Panc1 (cell line): ENCODE results near the gene NUP188. TPM values are rescaled to one million over a fixed set of nuclear protein-coding genes. Genes with fewer than 3 reads are reported as not detected.
A peak's percentile ranks its signal among the peaks of the same experiment; 100 is the strongest.

Source experiments
- ATAC-seq: fragments of 200-7000 bp; cut with Tn5 transposase; 2 replicates; pipeline ENCODE4 v1.9.1; 2020; ENCODE audit warnings: mild to moderate bottlenecking, moderate library complexity
- BruUV-seq: library from RNA; stranded (reverse); fragments of 400-500 nt; replicated peaks from 2 replicates; lab custom pipeline; 2021; lab: Mats Ljungman, UMichigan
- CTCF ChIA-PET: fragments of 300-600 bp; sonication (Branson Sonifier 250); formaldehyde crosslinking; loops from one replicate; lab custom pipeline; 2022; ENCODE audit warnings: antibody characterized with exemption; lab: Charles Lee
- POLR2A ChIA-PET: fragments of 300-600 bp; sonication (Branson Sonifier 250); formaldehyde crosslinking; loops from one replicate; lab custom pipeline; 2022; ENCODE audit warnings: antibody characterized with exemption; lab: Charles Lee
- DNase-seq: peaks from one replicate; pipeline ENCODE4 v3.0.0-alpha.2; 2010; ENCODE audit warnings: low read depth, low spot score
- H3K27ac ChIP-seq: 2 replicates; pipeline ENCODE4 v1.5.1; 2011; ENCODE audit warnings: mild to moderate bottlenecking, low read length, inconsistent platforms
- H3K27me3 ChIP-seq: fragments of 200-500 bp; sonication (Bioruptor generic); 2 replicates; pipeline ENCODE4 v1.6.0; 2014; ENCODE audit warnings: low read length, inconsistent platforms; ENCODE audit not compliant: control insufficient read depth, insufficient read depth
- H3K36me3 ChIP-seq: fragments of 200-500 bp; sonication (Bioruptor generic); 2 replicates; pipeline ENCODE4 v1.5.1; 2014; ENCODE audit warnings: inconsistent platforms, mild to moderate bottlenecking, low read length, moderate library complexity; ENCODE audit not compliant: control insufficient read depth, insufficient read depth
- H3K4me1 ChIP-seq: 2 replicates; pipeline ENCODE4 v1.5.1; 2011; ENCODE audit warnings: inconsistent platforms, mild to moderate bottlenecking, low read length, moderate library complexity; ENCODE audit not compliant: control insufficient read depth, insufficient read depth
- H3K4me3 ChIP-seq, 2 experiments: 2 replicates each; pipeline ENCODE4 v1.5.1; 2011 to 2012; ENCODE audit warnings: low read depth in 2 of 2, low read length in 2 of 2, mild to moderate bottlenecking in 2 of 2, inconsistent platforms in 1 of 2, moderate library complexity in 1 of 2
- H3K9me3 ChIP-seq: fragments of 200-500 bp; sonication (Bioruptor generic); 2 replicates; pipeline ENCODE4 v1.5.1; 2014; ENCODE audit warnings: low read depth, mild to moderate bottlenecking, inconsistent platforms, low read length, moderate library complexity; ENCODE audit not compliant: control insufficient read depth, insufficient read depth
- POLR2AphosphoS5 ChIP-seq: IDR thresholded peaks from 2 replicates; pipeline ENCODE4 v1.6.1; 2012; ENCODE audit warnings: mild to moderate bottlenecking, low read depth, low read length, moderate library complexity
- SIN3A ChIP-seq: IDR thresholded peaks from 2 replicates; pipeline ENCODE4 v1.6.1; 2012; ENCODE audit warnings: low read depth, mild to moderate bottlenecking, low read length, moderate library complexity, borderline replicate concordance; ENCODE audit not compliant: insufficient read depth
- TCF7L2 ChIP-seq: IDR thresholded peaks from 2 replicates; pipeline ENCODE4 v1.6.1; 2011; ENCODE audit warnings: mild to moderate bottlenecking, low read depth, low read length, inconsistent platforms
- in situ Hi-C: cut with HindIII; loops from 2 replicates; pipeline ENCODE4 v1.10.0; 2016; ENCODE audit warnings: low sequenced_read_pairs, low pct_unique_long_range_greater_than_20kb
- intact Hi-C: fragments of 100-400 bp; cut with micrococcal nuclease; formaldehyde crosslinking; loops from one replicate; pipeline ENCODE4 v1.10.0; 2022; ENCODE audit not compliant: unreplicated experiment
- total RNA-seq: library from RNA; stranded (reverse); gene quantifications from one replicate; pipeline ENCODE4 v1.2.1, GENCODE V29; 2021; ENCODE audit not compliant: unreplicated experiment
- TF ChIP-seq, protein P1 (sequence below), 2 experiments: IDR thresholded peaks; 2 replicates each; pipeline ENCODE4 v1.6.1; 2011 to 2012; ENCODE audit warnings: low read depth in 2 of 2, control low read depth in 1 of 2, low read length in 1 of 2, mild to moderate bottlenecking in 1 of 2, moderate library complexity in 1 of 2; ENCODE audit not compliant: insufficient read depth in 1 of 2
- TF ChIP-seq, protein P2 (sequence below): fragments of 450-650 bp; IDR thresholded peaks from 2 replicates; pipeline ENCODE4 v1.5.1; 2017; ENCODE audit warnings: mild to moderate bottlenecking

The NUP188 gene
- total RNA-seq, 1 experiment from 2014 or later, result 69.9 TPM

DNA sequence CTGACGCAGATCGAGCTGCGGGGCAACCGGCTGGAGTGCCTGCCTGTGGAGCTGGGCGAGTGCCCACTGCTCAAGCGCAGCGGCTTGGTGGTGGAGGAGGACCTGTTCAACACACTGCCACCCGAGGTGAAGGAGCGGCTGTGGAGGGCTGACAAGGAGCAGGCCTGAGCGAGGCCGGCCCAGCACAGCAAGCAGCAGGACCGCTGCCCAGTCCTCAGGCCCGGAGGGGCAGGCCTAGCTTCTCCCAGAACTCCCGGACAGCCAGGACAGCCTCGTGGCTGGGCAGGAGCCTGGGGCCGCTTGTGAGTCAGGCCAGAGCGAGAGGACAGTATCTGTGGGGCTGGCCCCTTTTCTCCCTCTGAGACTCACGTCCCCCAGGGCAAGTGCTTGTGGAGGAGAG, 31.3 kb upstream of the NUP188 start:
- ChIA-PET CTCF (interaction anchor here (0.9 kb wide), 1 partner anchor 53 kb away, joined by 3 read pairs; no protein-coding TSS in a partner anchor), POLR2A (no interaction called here)
- in situ Hi-C loops, result no loop called here
- H3K36me3 ChIP-seq, result no peaks in the 10 kb centered on the region
- intact Hi-C loops, result no loop called here
- DNase-seq (no peak), ATAC-seq (0 out of 2 replicates have a peak, but pooled peaks have one; percentile 10)
- no peak overlapping the region for H3K27ac ChIP-seq
- H3K27me3 ChIP-seq, result no peaks in the 10 kb centered on the region
- peaks cover 16% of the 10 kb centered on the region; the same call in 1 of the 2 replicates for H3K4me1 ChIP-seq
- TF ChIP-seq, protein P1, sequence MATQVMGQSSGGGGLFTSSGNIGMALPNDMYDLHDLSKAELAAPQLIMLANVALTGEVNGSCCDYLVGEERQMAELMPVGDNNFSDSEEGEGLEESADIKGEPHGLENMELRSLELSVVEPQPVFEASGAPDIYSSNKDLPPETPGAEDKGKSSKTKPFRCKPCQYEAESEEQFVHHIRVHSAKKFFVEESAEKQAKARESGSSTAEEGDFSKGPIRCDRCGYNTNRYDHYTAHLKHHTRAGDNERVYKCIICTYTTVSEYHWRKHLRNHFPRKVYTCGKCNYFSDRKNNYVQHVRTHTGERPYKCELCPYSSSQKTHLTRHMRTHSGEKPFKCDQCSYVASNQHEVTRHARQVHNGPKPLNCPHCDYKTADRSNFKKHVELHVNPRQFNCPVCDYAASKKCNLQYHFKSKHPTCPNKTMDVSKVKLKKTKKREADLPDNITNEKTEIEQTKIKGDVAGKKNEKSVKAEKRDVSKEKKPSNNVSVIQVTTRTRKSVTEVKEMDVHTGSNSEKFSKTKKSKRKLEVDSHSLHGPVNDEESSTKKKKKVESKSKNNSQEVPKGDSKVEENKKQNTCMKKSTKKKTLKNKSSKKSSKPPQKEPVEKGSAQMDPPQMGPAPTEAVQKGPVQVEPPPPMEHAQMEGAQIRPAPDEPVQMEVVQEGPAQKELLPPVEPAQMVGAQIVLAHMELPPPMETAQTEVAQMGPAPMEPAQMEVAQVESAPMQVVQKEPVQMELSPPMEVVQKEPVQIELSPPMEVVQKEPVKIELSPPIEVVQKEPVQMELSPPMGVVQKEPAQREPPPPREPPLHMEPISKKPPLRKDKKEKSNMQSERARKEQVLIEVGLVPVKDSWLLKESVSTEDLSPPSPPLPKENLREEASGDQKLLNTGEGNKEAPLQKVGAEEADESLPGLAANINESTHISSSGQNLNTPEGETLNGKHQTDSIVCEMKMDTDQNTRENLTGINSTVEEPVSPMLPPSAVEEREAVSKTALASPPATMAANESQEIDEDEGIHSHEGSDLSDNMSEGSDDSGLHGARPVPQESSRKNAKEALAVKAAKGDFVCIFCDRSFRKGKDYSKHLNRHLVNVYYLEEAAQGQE (IDR thresholded peaks at IDR 0.05; ENCODE audit: insufficient read depth in 1 of 2, low read depth in 2 of 2, low read length in 1 of 2), result no peak
- no peak for TF ChIP-seq SIN3A
- no peak for TF ChIP-seq POLR2AphosphoS5
- TF ChIP-seq TCF7L2, result no peak
- TF ChIP-seq, protein P2, sequence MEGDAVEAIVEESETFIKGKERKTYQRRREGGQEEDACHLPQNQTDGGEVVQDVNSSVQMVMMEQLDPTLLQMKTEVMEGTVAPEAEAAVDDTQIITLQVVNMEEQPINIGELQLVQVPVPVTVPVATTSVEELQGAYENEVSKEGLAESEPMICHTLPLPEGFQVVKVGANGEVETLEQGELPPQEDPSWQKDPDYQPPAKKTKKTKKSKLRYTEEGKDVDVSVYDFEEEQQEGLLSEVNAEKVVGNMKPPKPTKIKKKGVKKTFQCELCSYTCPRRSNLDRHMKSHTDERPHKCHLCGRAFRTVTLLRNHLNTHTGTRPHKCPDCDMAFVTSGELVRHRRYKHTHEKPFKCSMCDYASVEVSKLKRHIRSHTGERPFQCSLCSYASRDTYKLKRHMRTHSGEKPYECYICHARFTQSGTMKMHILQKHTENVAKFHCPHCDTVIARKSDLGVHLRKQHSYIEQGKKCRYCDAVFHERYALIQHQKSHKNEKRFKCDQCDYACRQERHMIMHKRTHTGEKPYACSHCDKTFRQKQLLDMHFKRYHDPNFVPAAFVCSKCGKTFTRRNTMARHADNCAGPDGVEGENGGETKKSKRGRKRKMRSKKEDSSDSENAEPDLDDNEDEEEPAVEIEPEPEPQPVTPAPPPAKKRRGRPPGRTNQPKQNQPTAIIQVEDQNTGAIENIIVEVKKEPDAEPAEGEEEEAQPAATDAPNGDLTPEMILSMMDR, result no peak
- no TSS peak for BruUV-seq
- no peaks in the 10 kb centered on the region for H3K9me3 ChIP-seq
- no peak overlapping the region for H3K4me3 ChIP-seq

DNA sequence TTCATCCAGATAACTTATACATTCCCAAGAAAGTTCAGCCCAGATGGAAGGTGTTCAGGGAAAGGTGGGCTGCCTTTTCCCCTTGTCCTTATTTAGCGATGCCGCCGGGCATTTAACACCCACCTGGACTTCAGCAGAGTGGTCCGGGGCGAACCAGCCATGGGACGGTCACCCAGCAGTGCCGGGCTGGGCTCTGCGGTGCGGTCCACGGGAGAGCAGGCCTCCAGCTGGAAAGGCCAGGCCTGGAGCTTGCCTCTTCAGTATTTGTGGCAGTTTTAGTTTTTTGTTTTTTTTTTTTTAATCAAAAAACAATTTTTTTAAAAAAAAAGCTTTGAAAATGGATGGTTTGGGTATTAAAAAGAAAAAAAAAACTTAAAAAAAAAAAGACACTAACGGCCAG, 30.8 kb upstream of the NUP188 start:
- in situ Hi-C loops (no loop called here), intact Hi-C loops (no loop called here)
- POLR2A ChIA-PET, result no interaction called here
- Histone ChIP-seq H3K27ac (no peak overlapping the region), H3K9me3 (no peaks in the 10 kb centered on the region), H3K4me1 (peaks cover 12% of the 10 kb centered on the region; the same call in 1 of the 2 replicates), H3K36me3 (no peaks in the 10 kb centered on the region), H3K27me3 (no peaks in the 10 kb centered on the region), H3K4me3 (no peak overlapping the region)
- CTCF ChIA-PET, result interaction anchor here (0.9 kb wide), 1 partner anchor 53 kb away, joined by 3 read pairs; no protein-coding TSS in a partner anchor
- DNase-seq (no peak), ATAC-seq (no peak)
- TF ChIP-seq, protein P1 (IDR thresholded peaks at IDR 0.05; ENCODE audit: insufficient read depth in 1 of 2, low read depth in 2 of 2, low read length in 1 of 2), result no peak
- TF ChIP-seq TCF7L2, result no peak
- TF ChIP-seq, protein P2, result no peak
- no peak for TF ChIP-seq POLR2AphosphoS5
- TF ChIP-seq SIN3A, result no peak
- BruUV-seq, result no TSS peak
